Testis (tissue), 5 donors: Measurements from ENCODE around the gene ZDHHC24. TPM values are rescaled to one million over a fixed set of nuclear protein-coding genes. Genes with fewer than 3 reads are reported as not detected.

Experiments used
- DNase-seq: peaks from one replicate; pipeline ENCODE4 v3.0.0-alpha.2; 2019
- H3K27ac ChIP-seq, 2 donors: fragments of 200-600 bp; sonication (generic); one replicate each; pipeline ENCODE4 v1.5.1; 2019
- H3K27me3 ChIP-seq: fragments of 200-600 bp; sonication (generic); one replicate; pipeline ENCODE4 v1.5.1; 2019
- H3K36me3 ChIP-seq: fragments of 200-600 bp; sonication (generic); one replicate; pipeline ENCODE4 v1.5.1; 2017; ENCODE audit warnings: low read depth; ENCODE audit errors: missing control alignments
- H3K4me1 ChIP-seq: fragments of 200-600 bp; sonication (generic); one replicate; pipeline ENCODE4 v1.5.1; 2019
- H3K4me3 ChIP-seq, 2 donors: fragments of 200-600 bp; sonication (generic); one replicate each; pipeline ENCODE4 v1.5.1; 2017 to 2019
- H3K9me3 ChIP-seq: fragments of 200-600 bp; sonication (generic); one replicate; pipeline ENCODE4 v1.5.1; 2017
- POLR2A ChIP-seq: fragments of 450-650 bp; IDR thresholded peaks from one replicate; pipeline ENCODE4 v1.6.1; 2017; ENCODE audit warnings: antibody characterized with exemption, mild to moderate bottlenecking, moderate library complexity
- WGBS, 2 donors: methylation state at CpG; one replicate each; pipeline ENCODE4 v1.1.5; 2018; 5-methylcytosine and 5-hydroxymethylcytosine counted together
- intact Hi-C: fragments of 100-400 bp; cut with DNase I; formaldehyde crosslinking; loops from one replicate; pipeline ENCODE4 v1.15.1; 2023; ENCODE audit warnings: low total_unique reads
- long read RNA-seq, 2 donors: transcript quantifications; one replicate each; lab custom pipeline, GENCODE V29; 2026
- polyA plus RNA-seq: library from polyadenylated mRNA; stranded (reverse); fragments of 350-450 nt; fragmentation: Illumina TruSeq; extraction: RNeasy Lipid Tissue Mini Kit (QIAGEN cat#74804); gene quantifications from one replicate; pipeline ENCODE4 v1.2.3, GENCODE V29; 2014; ENCODE audit warnings: low read depth, low replicate concordance; ENCODE audit not compliant: insufficient read depth
- total RNA-seq, 2 donors: library from RNA; depleted of rRNA; stranded (reverse); fragments of >200 nt; gene quantifications; one replicate each; pipeline ENCODE4 v1.2.3, GENCODE V29; 2016
- TF ChIP-seq, protein P1 (sequence below), 3 experiments: fragments of 450-650 bp in 2 of 3; fragments of 200-600 bp in 1 of 3; sonication (generic) in 1 of 3; IDR thresholded peaks; one replicate each; pipeline ENCODE4 v1.5.1; 2016 to 2019; ENCODE audit warnings: antibody characterized with exemption in 3 of 3, mild to moderate bottlenecking in 2 of 3, moderate library complexity in 1 of 3

The ZDHHC24 gene
- total RNA-seq = 10 to 100 TPM; 20.7 to 23.3 TPM
- 9.2 TPM for polyA plus RNA-seq
- long read RNA-seq, donor 1, full-length matches to known transcripts = 9 of 9 reads
- long read RNA-seq, donor 1, partial matches to known transcripts = 0 of 9 reads
- long read RNA-seq, donor 1, other reads (novel, unspliced or antisense) = 0 of 9 reads
- long read RNA-seq, donor 2, full-length matches to known transcripts = 5 of 5 reads
- long read RNA-seq, donor 2, partial matches to known transcripts = 0 of 5 reads
- long read RNA-seq, donor 2, other reads (novel, unspliced or antisense) = 0 of 5 reads

DNA sequence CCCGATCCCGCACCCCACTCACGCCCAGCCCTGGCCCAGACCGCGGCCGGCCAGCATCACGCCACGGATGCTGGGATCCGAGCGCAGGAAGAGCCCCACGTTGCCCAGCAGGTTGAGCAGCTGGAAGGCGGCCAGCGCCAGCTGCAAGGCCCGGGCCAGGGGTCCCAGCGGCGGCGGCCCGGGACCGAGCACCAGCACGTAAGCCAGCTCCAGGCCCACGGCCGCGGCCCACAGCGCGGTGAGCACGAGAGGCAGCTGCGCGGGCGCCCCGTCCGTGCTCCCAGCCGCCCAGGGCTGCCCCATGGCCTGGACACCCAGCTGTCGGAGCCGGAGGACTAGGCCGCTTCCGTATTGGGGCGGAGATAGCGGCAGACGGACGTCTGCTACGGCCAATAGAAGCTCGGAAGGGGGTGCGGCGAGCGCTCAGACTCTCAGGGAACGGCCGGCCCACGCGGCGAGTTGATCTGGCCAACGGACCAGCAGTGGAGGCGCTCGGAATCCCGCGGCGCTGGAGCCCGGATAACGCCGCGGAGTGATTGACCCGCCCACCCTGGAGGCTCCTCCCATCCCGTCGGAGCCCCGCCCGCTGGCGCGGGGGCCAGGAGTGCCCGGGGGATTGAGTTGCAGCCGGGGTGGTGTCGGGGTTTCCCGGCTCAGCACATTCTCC lies at the start of gene ZDHHC24:
TSS of gene ZDHHC24 (minus strand) at position 348 of the 667 bp plus-strand sequence. CDS start at position 303, 45 bp downstream.
- no peaks in the 10 kb centered on the region for H3K27me3 ChIP-seq
- intact Hi-C loops = no loop called here
- DNase-seq = peak; percentile 98
- 0 to 1% methylated on average over 8 to 69 of the region's 71 CpGs for WGBS, 2 donors
- no peaks in the 10 kb centered on the region for H3K36me3 ChIP-seq
- H3K4me3 ChIP-seq = peak within 1 kb of the TSS; percentile 70 to 85
- no peaks in the 10 kb centered on the region for H3K9me3 ChIP-seq
- TF ChIP-seq, protein P1, sequence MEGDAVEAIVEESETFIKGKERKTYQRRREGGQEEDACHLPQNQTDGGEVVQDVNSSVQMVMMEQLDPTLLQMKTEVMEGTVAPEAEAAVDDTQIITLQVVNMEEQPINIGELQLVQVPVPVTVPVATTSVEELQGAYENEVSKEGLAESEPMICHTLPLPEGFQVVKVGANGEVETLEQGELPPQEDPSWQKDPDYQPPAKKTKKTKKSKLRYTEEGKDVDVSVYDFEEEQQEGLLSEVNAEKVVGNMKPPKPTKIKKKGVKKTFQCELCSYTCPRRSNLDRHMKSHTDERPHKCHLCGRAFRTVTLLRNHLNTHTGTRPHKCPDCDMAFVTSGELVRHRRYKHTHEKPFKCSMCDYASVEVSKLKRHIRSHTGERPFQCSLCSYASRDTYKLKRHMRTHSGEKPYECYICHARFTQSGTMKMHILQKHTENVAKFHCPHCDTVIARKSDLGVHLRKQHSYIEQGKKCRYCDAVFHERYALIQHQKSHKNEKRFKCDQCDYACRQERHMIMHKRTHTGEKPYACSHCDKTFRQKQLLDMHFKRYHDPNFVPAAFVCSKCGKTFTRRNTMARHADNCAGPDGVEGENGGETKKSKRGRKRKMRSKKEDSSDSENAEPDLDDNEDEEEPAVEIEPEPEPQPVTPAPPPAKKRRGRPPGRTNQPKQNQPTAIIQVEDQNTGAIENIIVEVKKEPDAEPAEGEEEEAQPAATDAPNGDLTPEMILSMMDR (IDR thresholded peaks at IDR 0.05) = no peak
- no peak for TF ChIP-seq POLR2A
- H3K4me1 ChIP-seq = peaks cover 18% of the 10 kb centered on the region
- peak within 1 kb of the TSS in 1 of 2 donors; percentile 52 for H3K27ac ChIP-seq

GRCh38 chr11:66595245-66595904 lies 49.5 kb upstream of the ZDHHC24 start:
- no peaks in the 10 kb centered on the region for H3K36me3 ChIP-seq
- no peaks in the 10 kb centered on the region for H3K9me3 ChIP-seq
- peak; percentile 66 for DNase-seq
- no peak overlapping the region for H3K4me3 ChIP-seq
- WGBS, 2 donors = 27 to 37% methylated on average over 5 of the region's 5 CpGs
- H3K4me1 ChIP-seq = peaks cover 35% of the 10 kb centered on the region
- intact Hi-C loops = no loop called here
- TF ChIP-seq, protein P1 (IDR thresholded peaks at IDR 0.05) = no peak
- no peak for TF ChIP-seq POLR2A
- H3K27me3 ChIP-seq = no peaks in the 10 kb centered on the region
- H3K27ac ChIP-seq = peak overlapping the region; percentile 68 to 69

DNA sequence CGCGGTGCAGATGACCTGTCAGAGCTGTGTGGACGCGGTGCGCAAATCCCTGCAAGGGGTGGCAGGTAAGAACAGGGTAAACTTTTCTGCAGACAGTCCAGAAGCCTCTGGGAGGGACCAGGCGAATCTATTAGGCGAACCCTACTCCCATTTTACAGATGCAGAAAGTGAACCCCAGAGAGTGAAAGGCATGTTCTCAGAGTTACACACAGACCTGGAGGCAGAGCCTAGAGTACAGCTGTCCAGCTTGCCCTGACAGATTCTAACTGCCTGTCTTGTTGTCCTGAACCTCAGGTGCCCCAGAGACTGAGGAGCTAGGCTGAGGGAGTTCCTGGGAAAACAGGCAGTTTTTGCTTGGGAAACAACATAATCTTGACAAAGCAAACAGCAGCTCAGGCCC lies 47.8 kb upstream of the ZDHHC24 start:
- TF ChIP-seq POLR2A = no peak
- TF ChIP-seq, protein P1 (IDR thresholded peaks at IDR 0.05) = no peak
- H3K4me3 ChIP-seq = peak overlapping the region; percentile 58 to 71
- H3K27me3 ChIP-seq = no peaks in the 10 kb centered on the region
- no peaks in the 10 kb centered on the region for H3K9me3 ChIP-seq
- intact Hi-C loops = no loop called here
- peak overlapping the region; percentile 71 to 84 for H3K27ac ChIP-seq
- WGBS, 2 donors = 42 to 46% methylated on average over 7 of the region's 7 CpGs
- H3K4me1 ChIP-seq = peaks cover 24% of the 10 kb centered on the region
- no peaks in the 10 kb centered on the region for H3K36me3 ChIP-seq
- DNase-seq = no peak

- DNase-seq = no peak
- H3K36me3 ChIP-seq = no peaks in the 10 kb centered on the region
- WGBS, 2 donors = 3 to 7% methylated on average over 11 to 12 of the region's 12 CpGs
- TF ChIP-seq, protein P1 (IDR thresholded peaks at IDR 0.05) = no peak
- TF ChIP-seq POLR2A = no peak
- peak overlapping the region; percentile 71 to 84 for H3K27ac ChIP-seq
- intact Hi-C loops = no loop called here
- no peaks in the 10 kb centered on the region for H3K9me3 ChIP-seq
- H3K27me3 ChIP-seq = no peaks in the 10 kb centered on the region
- H3K4me1 ChIP-seq = peaks cover 24% of the 10 kb centered on the region
- H3K4me3 ChIP-seq = peak overlapping the region; percentile 58 to 71
Measured at GRCh38 chr11:66593303-66593635, 47.4 kb upstream of the ZDHHC24 start.
